Upper lobe of left lung (tissue), 6 donors: Measurements from ENCODE around the gene NAA35. TPM values are rescaled to one million over a fixed set of nuclear protein-coding genes. Genes with fewer than 3 reads are reported as not detected.

Source experiments
- ATAC-seq, 2 donors: fragments of 200-7000 bp; cut with Tn5 transposase; one replicate each; pipeline ENCODE4 v1.9.1; 2022; ENCODE audit warnings: mild to moderate bottlenecking in 2 of 2, moderate library complexity in 2 of 2; ENCODE audit not compliant: low FRiP score in 2 of 2
- DNase-seq, 2 donors: peaks; one replicate each; pipeline ENCODE4 v3.0.0-alpha.2; 2019 to 2020
- H3K27ac ChIP-seq, 4 donors: fragments of 200-600 bp; sonication (generic); one replicate each; pipeline ENCODE4 v1.5.1; 2016 to 2019
- H3K27me3 ChIP-seq, 4 donors: fragments of 200-600 bp; sonication (generic); one replicate each; pipeline ENCODE4 v1.5.1; 2017 to 2019
- H3K36me3 ChIP-seq, 4 donors: fragments of 200-600 bp; sonication (generic); one replicate each; pipeline ENCODE4 v1.5.1; 2016 to 2019
- H3K4me1 ChIP-seq, 4 donors: fragments of 200-600 bp; sonication (generic); one replicate each; pipeline ENCODE4 v1.5.1; 2018 to 2019
- H3K4me3 ChIP-seq, 4 donors: fragments of 200-600 bp; sonication (generic); one replicate each; pipeline ENCODE4 v1.5.1; 2017 to 2019; ENCODE audit warnings: mild to moderate bottlenecking in 2 of 4, moderate library complexity in 1 of 4
- H3K9me3 ChIP-seq, 4 donors: fragments of 200-600 bp; sonication (generic); one replicate each; pipeline ENCODE4 v1.5.1; 2018 to 2019
- EP300 ChIP-seq, 4 donors: sonication (generic); formaldehyde crosslinking; IDR thresholded peaks; one replicate each; pipeline ENCODE4 v1.5.1; 2017; ENCODE audit warnings: antibody characterized with exemption in 4 of 4, control low read depth in 2 of 4
- POLR2A ChIP-seq, 4 donors: fragments of 450-650 bp; IDR thresholded peaks; one replicate each; pipeline ENCODE4 v1.5.1; 2016 to 2017; ENCODE audit warnings: antibody characterized with exemption in 4 of 4, mild to moderate bottlenecking in 2 of 4
- POLR2AphosphoS5 ChIP-seq, 2 donors: sonication (generic); formaldehyde crosslinking; IDR thresholded peaks; one replicate each; pipeline ENCODE4 v1.5.1; 2017; ENCODE audit warnings: antibody characterized with exemption in 2 of 2
- WGBS, 2 donors: methylation state at CpG; one replicate each; pipeline ENCODE4 v1.1.5; 2017 to 2018; 5-methylcytosine and 5-hydroxymethylcytosine counted together
- total RNA-seq, 6 donors: library from RNA; depleted of rRNA in 4 of 6; stranded (reverse); fragments of >200 nt in 4 of 6; gene quantifications; one replicate each; pipeline versions ENCODE4 v1.1.0 to v1.2.1, GENCODE V29; 2016 to 2021
- TF ChIP-seq, protein P1 (sequence below), 6 experiments: fragments of 450-650 bp in 4 of 6; fragments of 200-600 bp in 2 of 6; sonication (generic) in 2 of 6; IDR thresholded peaks; one replicate each; pipeline ENCODE4 v1.5.1; 2016 to 2019; ENCODE audit warnings: antibody characterized with exemption in 6 of 6
- donor health status: DM: no; HTN: no; CAD: no; lungs with moderate emphysema.
- donor health status: DM: no; HTN: yes; CAD: no; lungs with severe emphysema.

Gene NAA35
- total RNA-seq, 6 donors from 2014 or later, result 9.1 to 25.4 (median 15.5) TPM

GRCh38 chr9:85981369-85981768 is 40.4 kb downstream of the NAA35 start:
- ATAC-seq (no peak), DNase-seq (no peak)
- Histone ChIP-seq H3K4me1 (no peaks in the 10 kb centered on the region), H3K27me3 (no peaks in the 10 kb centered on the region), H3K36me3 (peaks cover 6 to 55% (median 27%) of the 10 kb centered on the region in 4 donors), H3K4me3 (no peak overlapping the region), H3K27ac (no peak overlapping the region), H3K9me3 (no peaks in the 10 kb centered on the region)
- 88 to 92% methylated on average over 3 of the region's 3 CpGs for WGBS, 2 donors
- TF ChIP-seq POLR2A (IDR thresholded peaks at IDR 0.05), result no peak
- TF ChIP-seq POLR2AphosphoS5 (IDR thresholded peaks at IDR 0.05), result no peak
- TF ChIP-seq, protein P1, sequence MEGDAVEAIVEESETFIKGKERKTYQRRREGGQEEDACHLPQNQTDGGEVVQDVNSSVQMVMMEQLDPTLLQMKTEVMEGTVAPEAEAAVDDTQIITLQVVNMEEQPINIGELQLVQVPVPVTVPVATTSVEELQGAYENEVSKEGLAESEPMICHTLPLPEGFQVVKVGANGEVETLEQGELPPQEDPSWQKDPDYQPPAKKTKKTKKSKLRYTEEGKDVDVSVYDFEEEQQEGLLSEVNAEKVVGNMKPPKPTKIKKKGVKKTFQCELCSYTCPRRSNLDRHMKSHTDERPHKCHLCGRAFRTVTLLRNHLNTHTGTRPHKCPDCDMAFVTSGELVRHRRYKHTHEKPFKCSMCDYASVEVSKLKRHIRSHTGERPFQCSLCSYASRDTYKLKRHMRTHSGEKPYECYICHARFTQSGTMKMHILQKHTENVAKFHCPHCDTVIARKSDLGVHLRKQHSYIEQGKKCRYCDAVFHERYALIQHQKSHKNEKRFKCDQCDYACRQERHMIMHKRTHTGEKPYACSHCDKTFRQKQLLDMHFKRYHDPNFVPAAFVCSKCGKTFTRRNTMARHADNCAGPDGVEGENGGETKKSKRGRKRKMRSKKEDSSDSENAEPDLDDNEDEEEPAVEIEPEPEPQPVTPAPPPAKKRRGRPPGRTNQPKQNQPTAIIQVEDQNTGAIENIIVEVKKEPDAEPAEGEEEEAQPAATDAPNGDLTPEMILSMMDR (IDR thresholded peaks at IDR 0.05), result no peak
- TF ChIP-seq EP300 (IDR thresholded peaks at IDR 0.05), result no peak

GRCh38 chr9:85984457-85984856 is 43.5 kb downstream of the NAA35 start:
- Histone ChIP-seq H3K27me3 (no peaks in the 10 kb centered on the region), H3K4me3 (no peak overlapping the region), H3K4me1 (no peaks in the 10 kb centered on the region), H3K9me3 (no peaks in the 10 kb centered on the region), H3K36me3 (peaks cover 2 to 37% (median 23%) of the 10 kb centered on the region in 4 donors), H3K27ac (no peak overlapping the region)
- 94 to 98% methylated on average over 2 of the region's 2 CpGs for WGBS, 2 donors
- TF ChIP-seq POLR2A (IDR thresholded peaks at IDR 0.05) (no peak), POLR2AphosphoS5 (IDR thresholded peaks at IDR 0.05) (no peak), EP300 (IDR thresholded peaks at IDR 0.05) (no peak)
- TF ChIP-seq, protein P1 (IDR thresholded peaks at IDR 0.05), result no peak
- no peak for DNase-seq
- no peak for ATAC-seq

GRCh38 chr9:85987236-85987635 is 46.3 kb downstream of the NAA35 start:
- no peak for ATAC-seq
- 81 to 85% methylated on average over 3 of the region's 3 CpGs for WGBS, 2 donors
- Histone ChIP-seq H3K4me1 (no peaks in the 10 kb centered on the region), H3K36me3 (peaks cover 0 to 19% (median 9%) of the 10 kb centered on the region in 4 donors), H3K9me3 (no peaks in the 10 kb centered on the region), H3K4me3 (no peak overlapping the region), H3K27ac (no peak overlapping the region), H3K27me3 (no peaks in the 10 kb centered on the region)
- DNase-seq, result no peak
- no peak for TF ChIP-seq EP300 (IDR thresholded peaks at IDR 0.05)
- no peak for TF ChIP-seq POLR2A (IDR thresholded peaks at IDR 0.05)
- TF ChIP-seq POLR2AphosphoS5 (IDR thresholded peaks at IDR 0.05), result no peak
- TF ChIP-seq, protein P1 (IDR thresholded peaks at IDR 0.05), result no peak

DNA sequence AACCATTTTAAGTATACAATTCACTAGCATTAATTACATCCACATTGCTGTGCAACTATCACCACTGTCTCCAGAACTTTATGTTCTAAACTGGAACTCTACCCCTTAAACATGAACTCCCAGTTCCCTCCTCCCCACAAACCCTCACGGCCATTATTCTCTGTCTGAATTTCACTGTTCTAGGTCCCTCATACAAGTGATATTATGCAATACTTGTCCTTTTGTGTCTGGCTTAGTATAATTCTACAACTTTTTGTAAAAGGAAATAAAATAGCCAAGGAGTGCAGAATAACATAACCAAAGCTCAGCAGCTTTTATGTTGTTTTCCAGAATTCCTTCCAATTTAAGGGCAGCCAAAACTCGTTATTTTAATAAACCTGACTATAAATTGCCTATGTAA is 53.2 kb downstream of the NAA35 start:
- Histone ChIP-seq H3K36me3 (peaks cover 0 to 31% (median 12%) of the 10 kb centered on the region in 4 donors), H3K27ac (no peak overlapping the region), H3K9me3 (no peaks in the 10 kb centered on the region), H3K4me1 (no peaks in the 10 kb centered on the region), H3K4me3 (no peak overlapping the region), H3K27me3 (no peaks in the 10 kb centered on the region)
- no peak for ATAC-seq
- WGBS, 2 donors, result 69 to 82% methylated on average over 2 of the region's 2 CpGs
- no peak for DNase-seq
- TF ChIP-seq POLR2AphosphoS5 (IDR thresholded peaks at IDR 0.05) (no peak), EP300 (IDR thresholded peaks at IDR 0.05) (no peak), POLR2A (IDR thresholded peaks at IDR 0.05) (no peak)
- TF ChIP-seq, protein P1 (IDR thresholded peaks at IDR 0.05), result no peak

- Histone ChIP-seq H3K4me3 (no peak overlapping the region), H3K9me3 (no peaks in the 10 kb centered on the region), H3K27me3 (no peaks in the 10 kb centered on the region), H3K4me1 (no peaks in the 10 kb centered on the region), H3K36me3 (peaks cover 0 to 36% (median 12%) of the 10 kb centered on the region in 4 donors), H3K27ac (no peak overlapping the region)
- ATAC-seq (no peak), DNase-seq (no peak)
- TF ChIP-seq, protein P1 (IDR thresholded peaks at IDR 0.05), result no peak
- no peak for TF ChIP-seq EP300 (IDR thresholded peaks at IDR 0.05)
- no peak for TF ChIP-seq POLR2A (IDR thresholded peaks at IDR 0.05)
- TF ChIP-seq POLR2AphosphoS5 (IDR thresholded peaks at IDR 0.05), result no peak
Measured at GRCh38 chr9:85995097-85995496, 54.2 kb downstream of the NAA35 start.
